NCI-H1694 treated with DMSO at 0.1 percent for 48 hours (cell line): ENCODE measurements around the gene CSHL1.
"Not testable (repeated sequence)": the region's sequence is repeated elsewhere in the genome, so short reads cannot be mapped to it uniquely, and the experiment has no call there.

Experiments
- DNase-seq: peaks from one replicate; lab custom pipeline; 2025; lab: John Stamatoyannopoulos, UW

Gene CSHL1

DNA sequence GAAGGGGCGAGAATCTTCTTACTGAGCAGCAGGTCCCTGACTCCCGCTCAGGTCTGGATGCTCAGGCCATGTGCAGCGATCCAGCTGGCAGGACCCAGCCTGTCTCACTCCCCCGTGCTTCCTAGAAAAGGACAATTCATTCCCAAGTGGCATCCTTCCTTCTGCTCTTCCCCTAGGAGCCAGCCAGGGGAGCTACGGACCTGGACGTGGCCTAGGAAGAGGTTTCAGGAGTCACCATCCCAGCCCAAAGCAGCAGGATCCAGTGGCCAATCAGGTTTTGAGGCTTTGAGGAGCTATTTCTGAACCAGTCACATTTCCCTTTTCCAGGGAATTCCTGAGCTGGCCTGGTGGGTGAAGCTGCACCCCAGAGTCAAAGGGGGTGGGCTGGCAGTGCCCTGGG is 28.8 kb upstream of the CSHL1 start:
- no peak for DNase-seq

DNA sequence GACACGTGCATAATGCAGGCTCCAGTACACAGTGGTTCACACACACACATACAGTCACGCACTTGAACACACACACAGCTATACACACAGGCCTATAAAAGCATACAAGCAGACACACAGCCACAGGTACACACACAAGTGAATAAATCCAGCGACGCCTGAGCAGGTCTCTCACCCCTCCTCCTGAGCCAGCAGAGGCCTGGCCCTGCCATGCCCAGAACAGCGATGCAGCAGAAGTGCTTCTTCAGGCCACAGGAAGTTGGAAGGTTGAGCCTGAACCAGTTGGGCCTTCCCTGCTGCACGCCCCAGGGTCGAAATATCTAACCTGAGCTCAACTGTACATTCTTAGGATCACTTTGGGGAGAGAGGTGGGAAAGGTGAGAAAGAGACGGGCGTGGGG is 28.3 kb upstream of the CSHL1 start:
- no peak for DNase-seq

DNA sequence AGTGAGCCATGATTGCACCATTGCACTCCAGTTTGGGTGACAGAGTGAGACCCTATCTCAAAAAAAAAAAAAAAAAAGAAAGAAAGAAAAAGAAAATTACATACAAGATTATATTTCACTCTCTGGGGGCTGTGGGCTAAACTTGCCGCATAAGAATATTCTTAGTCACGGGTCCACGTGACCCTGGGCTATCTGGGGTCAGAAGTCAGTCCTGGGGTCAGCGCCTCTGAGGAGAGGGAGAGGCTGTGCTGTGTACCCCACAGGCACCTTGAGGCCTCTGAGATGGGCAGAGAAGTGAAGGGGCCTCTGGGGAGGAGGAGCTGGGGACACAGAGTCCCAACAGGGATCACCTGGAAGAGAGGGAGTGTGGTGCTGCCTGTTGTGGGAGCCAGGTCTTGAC is 26.9 kb upstream of the CSHL1 start:
- no peak for DNase-seq

DNA sequence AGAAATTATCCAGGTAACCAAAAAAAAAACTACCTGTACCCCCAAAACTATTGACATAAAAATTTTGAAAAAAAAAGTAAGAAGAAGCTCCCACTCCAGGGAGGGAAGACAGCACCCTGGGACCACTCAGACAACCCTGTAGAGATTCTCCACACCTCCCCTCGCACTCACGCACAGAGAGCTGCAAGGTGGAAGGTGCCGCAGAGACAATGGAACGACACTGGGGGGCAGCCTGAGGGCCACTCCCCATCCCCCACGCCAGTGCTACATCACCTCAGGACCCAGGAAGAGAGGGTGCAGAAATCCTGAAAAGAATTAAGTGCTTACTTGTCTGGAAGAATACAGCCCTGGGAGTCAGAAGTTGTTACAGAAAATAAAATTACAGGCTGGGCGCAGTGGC is 26.3 kb upstream of the CSHL1 start:
- DNase-seq = no peak

DNA sequence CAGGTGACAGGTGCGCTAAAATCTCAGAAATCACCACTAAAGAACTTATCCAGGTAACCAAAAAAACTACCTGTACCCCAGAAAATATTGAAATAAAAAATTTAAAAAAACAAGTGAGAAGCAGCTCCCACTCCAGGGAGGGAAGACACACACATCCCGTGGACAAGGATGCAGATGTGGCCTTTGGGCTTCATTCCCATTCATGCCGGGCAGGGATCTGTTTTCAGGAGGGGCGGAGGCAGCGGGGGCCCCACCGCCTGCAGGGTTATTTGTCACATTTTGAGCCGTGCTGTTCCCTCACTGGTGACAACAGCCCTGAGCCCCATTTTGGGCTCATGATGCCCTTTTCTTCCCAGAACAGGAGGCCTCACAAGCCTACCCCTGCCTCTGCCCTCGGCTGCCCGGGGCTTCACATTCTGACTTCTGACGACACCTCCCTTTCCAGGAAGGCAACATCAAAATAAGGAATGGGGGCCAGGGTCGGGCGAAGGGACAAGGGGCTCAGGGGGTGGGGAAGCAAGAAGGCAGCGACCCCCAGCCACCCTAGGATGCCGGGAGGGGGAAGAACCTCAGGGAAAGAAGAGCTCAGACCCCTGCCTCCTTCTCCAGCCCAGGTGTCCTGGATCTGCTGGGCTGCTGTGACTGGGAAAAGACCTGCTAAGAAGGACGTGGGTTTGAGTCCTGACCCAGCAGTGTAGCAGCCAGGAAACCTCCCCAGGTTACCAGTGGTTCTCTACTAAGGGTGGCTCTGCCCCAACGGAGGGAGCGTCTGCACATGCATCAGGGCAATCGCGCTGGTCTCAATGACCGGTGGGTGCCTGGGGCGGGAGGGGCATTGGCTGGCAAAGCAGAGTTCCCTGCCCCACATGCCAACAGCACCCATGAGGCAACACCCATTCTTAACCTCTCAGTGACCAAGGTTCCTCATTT is 23.4 kb upstream of the CSHL1 start:
- no peak for DNase-seq

DNA sequence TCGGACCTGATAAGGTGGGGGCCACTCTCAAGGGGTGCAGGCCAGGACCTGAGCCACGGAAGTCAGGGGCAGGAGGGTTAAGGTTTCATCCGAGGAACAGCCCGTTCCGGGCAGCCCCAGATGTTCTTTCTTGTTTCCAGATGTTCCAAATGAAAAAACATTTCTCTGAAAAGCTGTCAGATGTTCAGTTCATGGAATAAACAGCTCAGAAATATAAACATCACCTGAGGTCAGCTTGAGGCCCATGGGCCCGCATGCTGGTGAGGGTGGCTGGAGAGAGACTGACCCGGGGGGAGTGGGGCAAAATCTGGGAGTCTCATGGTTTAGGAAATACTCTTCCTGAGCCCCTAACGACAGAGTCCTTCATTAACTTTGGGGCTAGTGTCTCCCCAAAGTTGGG is 22.5 kb upstream of the CSHL1 start:
- DNase-seq = no peak

DNA sequence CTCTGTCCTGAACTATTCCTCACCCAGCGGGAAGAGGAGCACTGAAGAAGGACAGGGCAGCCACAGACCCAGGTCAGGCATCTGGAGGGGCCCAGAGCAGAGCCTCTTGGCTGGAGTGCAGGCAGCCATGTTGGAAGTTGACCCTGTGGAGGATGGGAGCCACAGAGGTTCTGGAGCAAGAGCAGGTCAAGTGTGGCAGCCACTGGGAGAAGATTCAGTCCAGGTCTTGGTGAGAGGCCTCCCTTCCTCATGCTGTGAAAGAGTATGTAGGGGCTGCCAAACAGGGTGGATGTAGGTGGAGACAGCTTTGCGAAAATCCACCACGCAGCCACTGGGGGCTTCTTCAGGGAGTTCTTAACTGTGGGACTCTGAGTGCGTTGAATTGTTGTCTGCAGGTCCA is 21.7 kb upstream of the CSHL1 start:
- DNase-seq = no peak

DNA sequence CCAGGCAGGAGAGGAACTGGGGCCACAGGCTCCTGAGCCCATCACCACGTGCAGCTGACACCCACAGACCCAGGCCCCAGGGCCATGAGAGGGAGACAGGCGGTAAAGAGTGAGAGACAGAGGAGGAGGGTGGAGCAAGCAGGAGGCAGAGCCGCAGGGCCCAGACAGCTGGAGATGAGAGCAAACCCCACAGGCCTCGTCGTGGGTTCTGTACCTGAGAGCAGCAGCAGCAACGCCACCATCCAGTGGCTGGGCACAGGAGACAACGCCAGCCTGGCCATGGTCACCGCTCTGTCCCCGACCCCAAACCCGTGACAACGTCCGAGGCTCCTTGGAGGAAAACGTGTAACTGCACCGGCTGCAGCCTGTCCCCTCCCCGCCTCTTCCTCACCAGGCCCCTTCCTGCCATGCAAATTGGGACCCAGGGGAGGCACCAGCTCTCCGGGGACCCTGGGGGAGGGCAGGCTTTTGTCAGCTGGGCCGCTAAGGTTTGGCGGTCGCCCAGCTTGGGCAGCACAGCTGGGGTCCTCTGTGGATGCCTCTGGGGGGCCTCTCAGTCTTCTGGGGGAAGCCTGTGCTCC is 21.0 kb upstream of the CSHL1 start, which contains the start of gene CD79B:
Gene CD79B (minus strand): TSS at position 351 of the 581 bp plus-strand sequence. CDS start 70 bp downstream, at position 281.
- no peak for DNase-seq

DNA sequence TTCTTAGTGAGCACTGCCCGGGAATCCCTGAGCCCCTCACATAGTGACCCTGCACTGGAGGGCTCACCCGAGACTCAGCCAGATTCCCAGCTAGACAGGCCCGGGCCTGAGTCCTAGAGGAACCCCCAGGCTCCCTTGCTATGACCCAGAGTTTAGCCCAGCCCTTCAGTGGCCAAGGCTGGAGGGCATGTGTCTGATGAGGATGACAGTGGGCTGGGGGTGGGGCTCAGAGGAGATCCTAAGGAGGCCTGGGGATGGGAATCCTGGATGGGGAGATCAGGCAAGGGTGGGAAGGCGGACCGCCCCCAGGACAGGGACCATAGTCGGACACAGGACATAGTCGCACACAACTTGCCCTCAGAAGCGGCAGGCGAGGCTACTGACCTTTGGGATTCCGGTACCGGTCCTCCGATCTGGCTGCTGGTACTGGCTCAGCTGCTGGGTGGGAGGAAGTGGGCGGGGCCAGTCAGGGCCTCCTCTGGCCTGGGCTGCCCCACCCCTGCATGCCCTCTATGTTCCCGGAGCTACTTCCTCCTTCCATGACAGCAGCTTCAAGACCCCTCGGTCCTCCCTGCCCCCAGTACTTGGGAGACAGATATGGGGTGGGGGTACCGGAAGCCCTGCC is 20.0 kb upstream of the CSHL1 start:
- DNase-seq = no peak

DNA sequence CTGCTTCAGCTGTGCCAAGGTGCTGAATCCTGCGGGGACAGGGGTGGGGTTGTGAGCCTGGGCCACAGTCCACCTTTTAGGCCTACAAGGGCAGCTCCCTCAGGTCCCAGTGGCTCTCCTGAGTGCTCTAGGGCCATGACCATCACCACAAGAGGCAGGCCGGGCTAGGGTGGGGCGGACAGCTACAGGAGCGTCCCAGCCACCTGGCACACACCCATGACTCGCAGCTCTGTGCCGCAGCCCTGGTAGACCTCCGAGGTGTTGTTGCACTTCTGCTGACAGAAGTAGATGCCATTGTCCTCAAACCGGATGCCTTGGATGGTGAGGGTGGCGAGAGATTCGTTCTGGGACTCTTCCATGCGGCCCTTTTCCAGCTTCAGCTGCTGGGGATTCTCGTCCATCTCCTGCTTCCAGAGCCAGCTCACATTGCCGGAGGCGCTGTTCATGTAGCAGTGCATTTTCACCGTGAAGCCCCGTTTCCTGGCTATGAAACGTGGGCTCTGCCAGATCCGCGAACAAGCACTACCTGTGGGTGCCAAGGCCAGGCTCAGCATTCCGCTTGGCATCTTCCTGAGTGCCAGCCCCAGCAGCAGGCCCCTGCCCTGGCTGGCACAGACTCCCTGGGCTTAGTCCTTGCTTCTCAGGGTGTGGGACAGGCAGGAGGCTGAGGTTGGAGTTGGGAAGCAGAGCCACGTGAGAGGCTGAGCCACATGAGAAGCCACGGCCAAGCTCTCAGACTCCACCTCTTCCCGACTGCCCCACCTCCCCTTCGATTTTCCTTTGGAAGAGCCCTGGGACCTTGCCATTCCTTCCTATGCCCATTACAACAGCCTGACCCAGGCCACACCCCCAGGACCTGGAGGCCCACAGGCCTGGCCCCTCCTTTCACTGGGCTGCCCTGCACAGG is 19.1 kb upstream of the CSHL1 start:
- DNase-seq = no peak

DNA sequence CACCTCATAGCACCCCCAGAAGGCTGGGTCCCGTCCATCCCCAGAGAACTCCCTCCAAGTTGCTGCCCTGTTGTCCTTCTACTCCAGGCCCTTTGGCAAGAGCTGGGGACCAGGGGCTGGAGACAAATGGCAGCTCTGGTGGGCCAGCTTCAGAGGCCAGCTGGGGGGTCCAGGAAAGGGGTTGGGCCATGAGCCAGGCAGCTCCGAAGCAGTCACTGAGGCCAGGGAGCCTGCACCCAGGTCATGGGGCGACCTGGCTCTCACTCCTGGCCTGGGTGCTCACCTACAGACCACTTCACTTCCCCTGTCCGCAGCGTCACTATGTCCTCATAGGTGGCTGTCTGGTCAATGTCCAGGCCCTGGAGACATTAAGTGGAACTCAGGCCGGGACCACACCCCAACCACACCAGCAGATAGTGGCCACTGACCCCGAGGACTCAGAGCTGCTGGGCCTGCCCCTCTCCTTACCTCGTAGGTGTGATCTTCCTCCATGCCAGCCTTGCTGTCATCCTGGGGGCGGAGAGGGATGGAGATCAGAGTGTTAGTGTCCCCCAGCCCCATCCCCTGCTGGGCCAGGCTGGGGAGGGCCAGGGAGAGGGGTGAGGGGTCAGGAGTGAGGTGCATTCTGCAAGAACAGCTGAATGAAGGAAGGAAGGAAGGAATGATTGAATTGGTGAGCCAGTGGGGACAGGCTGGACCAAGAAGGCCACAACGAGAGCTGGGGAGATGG is 18.1 kb upstream of the CSHL1 start:
- no peak for DNase-seq

DNA sequence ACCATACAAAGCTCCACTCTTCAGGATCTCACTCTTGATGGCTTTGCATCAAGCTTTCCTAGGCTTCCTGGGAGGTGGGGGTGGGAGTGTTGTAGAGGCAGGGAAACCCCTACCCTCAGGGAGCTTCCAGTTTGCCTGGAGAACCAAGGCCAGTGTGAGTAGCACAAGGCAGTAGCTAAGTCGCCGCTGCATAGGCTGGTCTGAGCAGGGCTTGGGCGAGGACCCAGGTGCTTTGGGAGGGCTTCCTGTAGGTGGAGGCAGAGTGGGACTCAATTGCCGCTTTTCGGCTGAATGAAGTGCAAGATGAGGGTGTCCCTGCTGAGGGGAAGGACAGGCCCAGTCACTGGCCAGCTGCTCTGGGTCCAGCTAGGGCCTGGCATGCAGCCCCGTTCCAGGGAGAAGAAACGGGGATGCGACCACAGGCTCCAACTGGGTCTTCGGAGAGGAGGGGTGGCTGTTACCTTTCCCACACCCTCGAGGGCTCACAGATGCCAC is 17.2 kb upstream of the CSHL1 start:
- DNase-seq = no peak

DNA sequence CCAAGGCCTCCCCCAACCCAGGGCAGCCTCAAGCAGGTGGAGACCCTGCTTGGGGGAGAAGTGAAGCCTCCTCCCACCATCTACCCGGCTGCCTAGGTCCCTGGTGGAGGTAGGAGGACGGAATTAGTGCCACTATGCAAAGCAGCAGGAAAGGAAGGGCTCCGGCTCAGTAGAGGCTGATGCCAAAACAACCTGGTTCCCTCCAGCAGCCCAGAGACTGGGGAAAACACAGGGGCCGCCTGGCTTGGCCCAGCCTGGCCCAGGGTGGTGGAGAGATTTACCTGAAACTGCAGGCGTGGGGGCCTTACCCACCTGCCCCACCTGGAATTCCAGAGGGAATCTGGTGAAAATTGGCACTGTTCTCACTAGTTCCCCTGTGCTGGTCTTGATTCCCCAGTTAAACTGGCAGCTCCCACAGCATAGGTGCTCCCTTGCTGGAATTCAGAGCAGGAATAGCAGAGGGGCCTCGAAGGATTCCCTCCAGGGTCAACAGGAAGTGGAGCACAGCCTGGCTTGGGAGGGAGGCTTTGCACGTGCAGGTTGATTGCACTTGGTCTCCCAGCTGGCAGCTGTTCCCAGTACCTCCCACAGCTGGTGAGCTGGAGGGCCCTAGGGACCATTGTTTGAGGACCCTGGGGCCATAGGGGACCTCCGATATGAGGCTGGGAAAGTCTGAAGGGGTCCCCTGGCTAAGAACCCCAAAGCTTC is 16.6 kb upstream of the CSHL1 start:
- DNase-seq = no peak

DNA sequence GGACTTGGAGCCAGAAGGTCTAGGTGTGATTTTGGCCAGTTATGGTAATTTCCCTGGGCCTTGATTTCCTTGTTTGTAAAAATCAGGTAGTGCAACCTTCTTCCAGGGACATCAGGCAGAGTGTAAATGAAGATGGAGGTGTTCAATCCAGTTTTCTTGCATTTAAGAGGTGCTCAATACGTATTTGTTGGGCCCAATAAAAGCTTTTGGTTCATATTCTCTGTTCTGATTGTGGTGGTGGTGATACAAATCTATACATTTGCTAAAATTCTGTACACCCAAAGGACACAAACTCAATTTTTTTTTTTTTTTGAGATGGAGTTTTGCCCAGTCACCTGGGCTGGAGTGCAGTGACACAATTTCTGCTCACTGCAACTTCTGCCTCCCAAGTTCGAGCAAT is 15.1 kb upstream of the CSHL1 start:
- no peak for DNase-seq

DNA sequence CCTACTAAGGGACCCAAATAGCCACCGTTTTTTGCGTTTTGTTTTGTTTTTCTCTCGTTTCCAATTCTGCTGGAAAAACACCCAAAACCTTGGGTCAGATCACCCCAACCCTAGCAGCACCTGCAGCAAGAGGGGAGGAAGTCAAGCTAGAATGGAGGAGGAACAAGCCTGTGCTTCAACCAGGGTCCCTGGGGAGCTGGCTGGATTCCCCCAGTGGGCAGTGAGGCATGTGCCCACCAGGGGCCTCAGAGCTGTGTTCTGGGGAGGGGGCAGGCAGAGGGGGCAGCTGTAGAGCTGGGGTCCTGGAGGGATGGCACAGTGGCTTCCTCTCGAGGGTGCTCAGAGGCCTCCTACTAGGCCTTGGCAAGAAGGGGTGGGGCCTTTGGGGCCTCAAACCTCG is 14.6 kb upstream of the CSHL1 start:
- no peak for DNase-seq

DNA sequence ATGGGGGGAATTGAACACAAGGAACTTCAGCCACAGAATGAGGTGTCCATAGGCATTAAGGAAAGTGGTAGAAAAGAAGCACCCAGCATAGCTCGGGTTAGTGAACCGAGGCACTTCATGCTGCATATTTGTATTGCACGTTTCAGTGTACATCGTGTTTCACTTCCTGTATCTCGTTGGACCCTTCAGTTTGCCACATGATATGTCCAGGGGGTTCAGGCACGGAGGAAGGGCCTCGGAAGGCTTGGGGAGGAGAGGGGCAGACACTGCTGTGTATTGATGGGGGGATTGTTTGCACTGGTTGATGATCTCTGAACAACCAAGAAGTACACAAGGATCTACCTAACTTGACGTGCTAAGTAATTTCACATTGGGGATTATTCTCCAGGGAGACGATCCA is 11.3 kb upstream of the CSHL1 start:
- DNase-seq = not testable (repeated sequence)

DNA sequence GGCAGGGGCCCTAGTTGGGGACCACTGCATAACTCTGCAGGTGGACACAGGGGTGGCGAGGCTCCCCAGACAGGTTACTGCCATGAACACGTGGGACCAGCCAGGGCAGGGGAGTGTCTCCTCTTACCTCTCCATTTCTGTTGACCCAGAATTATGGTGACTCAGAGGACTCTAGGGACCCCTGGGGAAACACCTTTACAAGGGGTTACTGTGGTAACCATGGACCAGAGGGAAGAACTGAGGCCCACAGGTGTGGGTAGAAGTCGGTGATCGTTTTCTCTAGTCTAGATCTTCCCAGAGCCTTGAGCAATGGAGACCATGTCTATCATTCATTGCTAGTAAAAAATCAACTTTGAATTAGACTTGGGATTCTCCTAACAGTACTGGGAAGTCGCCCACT is 9.7 kb upstream of the CSHL1 start:
- not testable (repeated sequence) for DNase-seq

DNA sequence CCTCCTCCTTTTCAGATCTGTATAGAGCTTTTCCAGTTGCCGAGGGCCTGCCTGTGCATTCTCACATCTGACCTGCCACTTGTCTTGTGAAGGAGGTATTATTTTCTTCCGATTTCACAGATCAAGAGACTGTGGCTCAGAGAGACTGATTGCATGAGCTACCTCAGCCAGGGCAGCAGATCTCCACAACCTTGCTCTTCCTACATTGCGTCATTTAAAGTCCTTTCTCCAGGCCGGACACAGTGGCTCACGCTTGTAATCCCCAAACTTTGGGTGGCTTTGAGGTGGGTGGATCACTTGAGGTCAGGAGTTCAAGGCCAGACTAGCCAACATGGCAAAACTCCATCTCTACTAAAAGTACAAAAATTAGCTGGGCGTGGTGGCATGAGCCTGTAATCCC is 9.0 kb upstream of the CSHL1 start:
- DNase-seq = not testable (repeated sequence)

DNA sequence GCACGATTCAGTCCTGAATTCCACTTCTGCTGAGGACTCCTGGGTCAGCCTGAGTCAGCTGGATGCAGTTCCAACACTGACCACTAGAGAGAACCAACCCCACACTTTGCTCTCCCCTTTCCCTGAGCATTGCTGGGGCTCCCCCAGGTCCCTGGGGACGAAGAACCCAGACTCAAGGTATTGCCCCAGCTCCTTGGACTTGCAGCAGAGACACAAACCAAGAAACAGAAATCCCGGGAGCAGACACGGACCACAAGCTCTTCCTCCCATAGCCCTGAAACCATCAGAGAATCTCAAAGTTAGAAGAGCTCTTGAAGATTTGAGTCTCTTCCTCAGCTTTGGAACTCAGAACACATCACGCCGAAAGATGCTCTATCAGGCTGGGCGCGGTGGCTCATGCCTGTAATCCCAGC is 8.3 kb upstream of the CSHL1 start:
- peak; percentile 25 for DNase-seq

DNA sequence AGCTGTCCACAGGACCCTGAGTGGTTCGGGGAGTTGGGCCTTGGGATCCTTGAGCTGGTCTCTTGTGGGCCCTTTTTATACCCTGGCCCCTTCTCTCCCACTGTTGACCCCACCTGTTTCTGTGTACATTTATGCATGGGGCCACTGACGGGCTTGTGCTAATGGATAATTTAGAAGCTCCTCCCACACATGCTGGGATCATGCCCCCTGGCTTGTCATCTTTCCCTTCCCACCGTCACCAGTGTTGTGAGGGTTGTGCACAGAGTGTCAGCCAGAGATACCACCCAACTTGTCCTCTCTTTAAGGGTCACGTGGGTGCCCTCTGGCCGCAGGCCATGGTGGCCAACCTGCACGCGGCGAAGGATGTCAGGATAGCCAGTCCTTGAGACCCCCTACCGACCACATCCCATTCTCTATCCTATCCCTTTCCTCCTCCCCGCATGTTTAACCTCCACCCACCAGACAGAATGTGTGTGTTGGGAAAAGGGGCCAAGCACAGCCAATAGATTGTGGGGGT is 7.8 kb upstream of the CSHL1 start, which contains the start of gene GH1:
Gene GH1 (minus strand): TSS at position 51 of the 517 bp plus-strand sequence. CDS start 63 bp downstream, outside the sequence.
- DNase-seq = not testable (repeated sequence)
